ENCODE measurements around the gene PACRG.

The PACRG gene

GRCh38 chr6:162798546-162799266, 70.9 kb downstream of the PACRG start:
- no peak for DNase-seq

- DNase-seq, result no peak
Measured at GRCh38 chr6:162814426-162814973, 86.7 kb downstream of the PACRG start.

GRCh38 chr6:162817196-162817595, 89.4 kb downstream of the PACRG start:
- DNase-seq, result no peak

- DNase-seq, result no peak
Measured at GRCh38 chr6:162819284-162819683, 91.5 kb downstream of the PACRG start.

- no peak for DNase-seq
Measured at GRCh38 chr6:162821102-162821501, 93.3 kb downstream of the PACRG start.

- no peak for DNase-seq
Measured at GRCh38 chr6:162825597-162825996, 97.8 kb downstream of the PACRG start.

GRCh38 chr6:162829013-162829742, 101.4 kb downstream of the PACRG start:
- DNase-seq, result no peak

- no peak for DNase-seq
Measured at GRCh38 chr6:162833776-162834175, 106.0 kb downstream of the PACRG start.

GRCh38 chr6:162845972-162846371, 118.2 kb downstream of the PACRG start:
- no peak for DNase-seq

- DNase-seq, result no peak
Measured at GRCh38 chr6:162846723-162847122, 118.9 kb downstream of the PACRG start.

- DNase-seq, result no peak
Measured at GRCh38 chr6:162849269-162849668, 121.5 kb downstream of the PACRG start.

- DNase-seq, result no peak
Measured at GRCh38 chr6:162852192-162852591, 124.4 kb downstream of the PACRG start.

GRCh38 chr6:162852840-162853577, 125.2 kb downstream of the PACRG start:
- DNase-seq, result no peak

GRCh38 chr6:162854228-162854627, 126.5 kb downstream of the PACRG start:
- DNase-seq, result no peak

- no peak for DNase-seq
Measured at GRCh38 chr6:162854734-162855191, 127.0 kb downstream of the PACRG start.

GRCh38 chr6:162856885-162857284, 129.1 kb downstream of the PACRG start:
- no peak for DNase-seq

GRCh38 chr6:162857326-162857725, 129.6 kb downstream of the PACRG start:
- DNase-seq, result no peak

- DNase-seq, result no peak
Measured at GRCh38 chr6:162862462-162862861, 134.7 kb downstream of the PACRG start.

- no peak for DNase-seq
Measured at GRCh38 chr6:162862941-162863340, 135.2 kb downstream of the PACRG start.

GRCh38 chr6:162863821-162864220, 136.0 kb downstream of the PACRG start:
- no peak for DNase-seq

- DNase-seq, result no peak
Measured at GRCh38 chr6:162864911-162865310, 137.1 kb downstream of the PACRG start.

GRCh38 chr6:162866656-162867055, 138.9 kb downstream of the PACRG start:
- DNase-seq, result no peak

- no peak for DNase-seq
Measured at GRCh38 chr6:162868397-162868796, 140.6 kb downstream of the PACRG start.
